HCT116 (cell line): ENCODE data around the gene GLT8D2.

Experiments used
- EZH2 ChIP-seq: fragments of 200-600 bp; sonication (generic); IDR thresholded peaks from 2 replicates; pipeline ENCODE4 v1.6.1; 2017; ENCODE audit warnings: antibody characterized with exemption, mixed run types
- POLR2A ChIP-seq: IDR thresholded peaks from 2 replicates; pipeline ENCODE4 v1.7.0; 2011; ENCODE audit warnings: borderline replicate concordance; ENCODE audit not compliant: insufficient read depth, insufficient read length; ENCODE audit errors: extremely low read depth
- TF ChIP-seq, protein P1 (sequence below), 3 experiments: fragments of 200-600 bp in 1 of 3; sonication (generic) in 1 of 3; IDR thresholded peaks in 2 of 3; conservative IDR thresholded peaks in 1 of 3; 2 replicates each; pipeline ENCODE4 v1.5.1; 2012 to 2017; ENCODE audit warnings: low read depth in 2 of 3, low read length in 2 of 3, antibody characterized with exemption in 1 of 3, borderline replicate concordance in 1 of 3, control low read depth in 1 of 3, mild to moderate bottlenecking in 1 of 3, mixed read lengths in 1 of 3, mixed run types in 1 of 3, moderate library complexity in 1 of 3; ENCODE audit not compliant: insufficient read depth in 1 of 3

DNA sequence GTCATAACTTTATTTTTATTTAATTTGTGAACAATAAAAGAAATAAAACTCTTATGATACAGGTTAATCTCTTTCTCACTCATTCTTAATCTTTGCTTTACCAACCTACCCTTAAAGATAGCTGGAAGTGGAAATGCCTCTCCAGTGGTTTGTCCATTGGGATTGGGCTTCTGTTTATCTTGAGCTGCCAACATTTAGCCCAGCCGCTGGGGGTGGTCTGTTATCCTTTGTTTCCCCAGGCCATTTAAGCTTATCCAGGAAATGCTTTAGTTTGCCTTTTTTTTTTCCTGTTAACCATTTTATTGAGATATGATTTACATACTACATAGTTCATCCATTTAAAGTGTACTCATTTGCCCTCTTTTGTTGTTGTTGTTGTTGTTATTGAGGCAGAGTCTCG lies 76.1 kb downstream of the GLT8D2 start:
- TF ChIP-seq EZH2 (no peak), POLR2A (no peak)
- TF ChIP-seq, protein P1, sequence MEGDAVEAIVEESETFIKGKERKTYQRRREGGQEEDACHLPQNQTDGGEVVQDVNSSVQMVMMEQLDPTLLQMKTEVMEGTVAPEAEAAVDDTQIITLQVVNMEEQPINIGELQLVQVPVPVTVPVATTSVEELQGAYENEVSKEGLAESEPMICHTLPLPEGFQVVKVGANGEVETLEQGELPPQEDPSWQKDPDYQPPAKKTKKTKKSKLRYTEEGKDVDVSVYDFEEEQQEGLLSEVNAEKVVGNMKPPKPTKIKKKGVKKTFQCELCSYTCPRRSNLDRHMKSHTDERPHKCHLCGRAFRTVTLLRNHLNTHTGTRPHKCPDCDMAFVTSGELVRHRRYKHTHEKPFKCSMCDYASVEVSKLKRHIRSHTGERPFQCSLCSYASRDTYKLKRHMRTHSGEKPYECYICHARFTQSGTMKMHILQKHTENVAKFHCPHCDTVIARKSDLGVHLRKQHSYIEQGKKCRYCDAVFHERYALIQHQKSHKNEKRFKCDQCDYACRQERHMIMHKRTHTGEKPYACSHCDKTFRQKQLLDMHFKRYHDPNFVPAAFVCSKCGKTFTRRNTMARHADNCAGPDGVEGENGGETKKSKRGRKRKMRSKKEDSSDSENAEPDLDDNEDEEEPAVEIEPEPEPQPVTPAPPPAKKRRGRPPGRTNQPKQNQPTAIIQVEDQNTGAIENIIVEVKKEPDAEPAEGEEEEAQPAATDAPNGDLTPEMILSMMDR (IDR thresholded peaks at IDR 0.05 in 2 of 3, conservative IDR thresholded peaks at IDR 0.05 in 1 of 3; ENCODE audit: borderline replicate concordance in 1 of 3, insufficient read depth in 1 of 3, low read depth in 2 of 3, low read length in 2 of 3) = no peak
